ENCODE results near the gene SYPL1.
"Not testable (repeated sequence)": the region's sequence is repeated elsewhere in the genome, so short reads cannot be mapped to it uniquely, and the experiment has no call there.

The SYPL1 gene

GRCh38 chr7:106112118-106112971 is at the start of gene SYPL1:
SYPL1 (minus strand) TSS chr7:106112312; CDS start chr7:106112208, 104 bp downstream.
- DNase-seq (ENCODE audit: low spot score): peak; percentile 96

- DNase-seq (ENCODE audit: low spot score): no peak
Observed at GRCh38 chr7:106155027-106155426, 42.9 kb upstream of the SYPL1 start.

GRCh38 chr7:106153891-106154449 is 41.9 kb upstream of the SYPL1 start:
- DNase-seq (ENCODE audit: low spot score): peak; percentile 86

- DNase-seq (ENCODE audit: low spot score): no peak
Observed at GRCh38 chr7:106152313-106152665, 40.2 kb upstream of the SYPL1 start.

GRCh38 chr7:106151459-106152312 is 39.6 kb upstream of the SYPL1 start:
- DNase-seq (ENCODE audit: low spot score): no peak

GRCh38 chr7:106143711-106144337 is 31.7 kb upstream of the SYPL1 start:
- DNase-seq (ENCODE audit: low spot score): no peak

GRCh38 chr7:106142136-106142535 is 30.0 kb upstream of the SYPL1 start:
- DNase-seq (ENCODE audit: low spot score): no peak

- DNase-seq (ENCODE audit: low spot score): no peak
Observed at GRCh38 chr7:106140406-106141173, 28.5 kb upstream of the SYPL1 start.

- DNase-seq (ENCODE audit: low spot score): no peak
Observed at GRCh38 chr7:106139265-106140251, 27.4 kb upstream of the SYPL1 start.

- no peak for DNase-seq (ENCODE audit: low spot score)
Observed at GRCh38 chr7:106138776-106139175, 26.7 kb upstream of the SYPL1 start.

- not testable (repeated sequence) for DNase-seq (ENCODE audit: low spot score)
Observed at GRCh38 chr7:106138181-106138580, 26.1 kb upstream of the SYPL1 start.

- no peak for DNase-seq (ENCODE audit: low spot score)
Observed at GRCh38 chr7:106134241-106134640, 22.1 kb upstream of the SYPL1 start.

GRCh38 chr7:106129291-106129690 is 17.2 kb upstream of the SYPL1 start:
- no peak for DNase-seq (ENCODE audit: low spot score)

- no peak for DNase-seq (ENCODE audit: low spot score)
Observed at GRCh38 chr7:106128836-106129235, 16.7 kb upstream of the SYPL1 start.

- DNase-seq (ENCODE audit: low spot score): no peak
Observed at GRCh38 chr7:106127984-106128780, 16.1 kb upstream of the SYPL1 start.

- DNase-seq (ENCODE audit: low spot score): no peak
Observed at GRCh38 chr7:106126170-106126938, 14.2 kb upstream of the SYPL1 start.

GRCh38 chr7:106125417-106125816 is 13.3 kb upstream of the SYPL1 start:
- no peak for DNase-seq (ENCODE audit: low spot score)

- no peak for DNase-seq (ENCODE audit: low spot score)
Observed at GRCh38 chr7:106124186-106124585, 12.1 kb upstream of the SYPL1 start.

- no peak for DNase-seq (ENCODE audit: low spot score)
Observed at GRCh38 chr7:106122713-106123112, 10.6 kb upstream of the SYPL1 start.
